Esophagus muscularis mucosa (tissue), 4 donors: ENCODE data around the gene GATA2.

ENCODE experiments used
- EP300 ChIP-seq: sonication (generic); formaldehyde crosslinking; IDR thresholded peaks from one replicate; pipeline ENCODE4 v1.6.1; 2017; ENCODE audit warnings: antibody characterized with exemption
- POLR2A ChIP-seq: fragments of 450-650 bp; IDR thresholded peaks from one replicate; pipeline ENCODE4 v1.6.1; 2017; ENCODE audit warnings: antibody characterized with exemption, moderate library complexity, mild to moderate bottlenecking, low read depth
- POLR2AphosphoS5 ChIP-seq, 2 donors: sonication (generic); formaldehyde crosslinking; IDR thresholded peaks; one replicate each; pipeline ENCODE4 v1.6.1; 2017; ENCODE audit warnings: antibody characterized with exemption in 2 of 2
- TF ChIP-seq, protein P1 (sequence below), 3 experiments: fragments of 200-600 bp in 2 of 3; fragments of 450-650 bp in 1 of 3; sonication (generic) in 2 of 3; IDR thresholded peaks; one replicate each; pipeline ENCODE4 v1.5.1; 2017 to 2019; ENCODE audit warnings: antibody characterized with exemption in 3 of 3, mild to moderate bottlenecking in 2 of 3, moderate library complexity in 1 of 3

DNA sequence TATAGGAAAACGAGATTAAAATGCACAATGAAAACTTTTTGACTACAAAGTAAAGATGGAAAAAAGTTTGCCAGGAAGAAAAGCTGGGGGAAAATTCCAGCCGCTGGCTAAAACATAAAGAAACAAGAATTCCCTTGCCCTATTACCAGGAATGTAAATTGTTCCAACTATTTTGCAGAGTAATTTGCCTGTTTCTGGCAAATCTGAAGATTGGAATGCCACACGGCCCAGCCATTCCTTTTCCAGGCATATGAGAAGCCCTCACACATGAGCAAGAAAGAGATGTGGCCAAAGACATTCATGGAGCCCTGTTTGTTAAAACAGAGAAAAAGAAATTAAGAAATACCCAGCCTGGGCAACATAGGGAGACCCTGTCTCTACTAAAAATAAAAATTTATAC is 8.4 kb upstream of the GATA2 start:
- TF ChIP-seq, protein P1, sequence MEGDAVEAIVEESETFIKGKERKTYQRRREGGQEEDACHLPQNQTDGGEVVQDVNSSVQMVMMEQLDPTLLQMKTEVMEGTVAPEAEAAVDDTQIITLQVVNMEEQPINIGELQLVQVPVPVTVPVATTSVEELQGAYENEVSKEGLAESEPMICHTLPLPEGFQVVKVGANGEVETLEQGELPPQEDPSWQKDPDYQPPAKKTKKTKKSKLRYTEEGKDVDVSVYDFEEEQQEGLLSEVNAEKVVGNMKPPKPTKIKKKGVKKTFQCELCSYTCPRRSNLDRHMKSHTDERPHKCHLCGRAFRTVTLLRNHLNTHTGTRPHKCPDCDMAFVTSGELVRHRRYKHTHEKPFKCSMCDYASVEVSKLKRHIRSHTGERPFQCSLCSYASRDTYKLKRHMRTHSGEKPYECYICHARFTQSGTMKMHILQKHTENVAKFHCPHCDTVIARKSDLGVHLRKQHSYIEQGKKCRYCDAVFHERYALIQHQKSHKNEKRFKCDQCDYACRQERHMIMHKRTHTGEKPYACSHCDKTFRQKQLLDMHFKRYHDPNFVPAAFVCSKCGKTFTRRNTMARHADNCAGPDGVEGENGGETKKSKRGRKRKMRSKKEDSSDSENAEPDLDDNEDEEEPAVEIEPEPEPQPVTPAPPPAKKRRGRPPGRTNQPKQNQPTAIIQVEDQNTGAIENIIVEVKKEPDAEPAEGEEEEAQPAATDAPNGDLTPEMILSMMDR (IDR thresholded peaks at IDR 0.05): no peak
- TF ChIP-seq POLR2A (no peak), EP300 (no peak), POLR2AphosphoS5 (IDR thresholded peaks at IDR 0.05) (no peak)
